Stimulated activated CD8-positive, alpha-beta memory T cell treated with anti-CD3 and anti-CD28 coated beads, Interleukin-12 subunit alpha, Interleukin-12 subunit beta, amount 100 ng/mL, for 4 hours (primary cell): ENCODE measurements around the gene ARSJ.

Experiments
- DNase-seq: peaks from one replicate; pipeline ENCODE4 v3.0.0-alpha.2; 2020; ENCODE audit warnings: low read depth

Gene ARSJ

DNA sequence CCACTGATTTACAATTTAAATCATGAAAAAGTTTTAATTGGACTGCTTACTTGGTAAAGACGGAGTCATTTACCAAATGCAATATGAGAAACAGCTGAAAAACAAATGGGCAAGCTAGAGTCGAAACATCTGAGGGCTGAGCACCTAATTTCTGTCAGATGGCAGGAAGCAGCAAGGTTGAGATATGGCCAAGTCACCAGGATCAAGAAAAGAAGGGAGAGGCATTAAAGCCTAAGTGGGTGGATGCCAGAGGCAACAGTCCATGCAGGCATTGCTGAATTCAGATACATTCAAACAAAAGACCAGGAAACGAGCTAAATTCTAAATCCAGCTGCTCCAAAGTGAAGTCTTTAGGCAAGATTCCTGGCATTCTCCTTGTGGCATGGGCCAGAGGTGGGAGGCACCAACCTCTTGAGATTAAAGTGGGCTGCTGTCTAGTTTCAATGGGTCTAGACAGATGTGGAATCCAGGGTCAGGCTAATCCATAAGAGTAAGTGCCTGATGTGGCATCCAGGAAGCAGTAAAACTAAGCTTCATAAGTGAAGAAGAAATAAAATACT is 8.0 kb upstream of the ARSJ start:
- DNase-seq, result no peak

DNA sequence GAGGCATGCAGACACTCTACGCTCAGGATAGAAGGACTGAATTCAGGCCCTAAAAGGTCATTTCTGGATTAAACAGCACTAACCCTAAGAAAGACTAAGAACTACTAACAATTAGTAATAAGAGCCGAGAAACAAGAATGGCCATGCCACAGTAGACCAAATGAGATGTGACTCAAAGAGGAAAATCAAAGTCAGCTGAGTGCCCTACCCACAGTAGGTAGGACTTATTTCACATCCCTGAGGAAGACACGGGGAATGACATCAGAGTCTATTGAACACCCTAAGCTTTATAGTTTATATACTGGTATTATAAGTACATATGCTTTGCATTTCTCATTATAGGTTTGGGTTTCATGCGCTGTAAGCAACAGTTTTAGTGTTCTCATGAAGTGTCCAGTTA is 2.7 kb upstream of the ARSJ start:
- no peak for DNase-seq

DNA sequence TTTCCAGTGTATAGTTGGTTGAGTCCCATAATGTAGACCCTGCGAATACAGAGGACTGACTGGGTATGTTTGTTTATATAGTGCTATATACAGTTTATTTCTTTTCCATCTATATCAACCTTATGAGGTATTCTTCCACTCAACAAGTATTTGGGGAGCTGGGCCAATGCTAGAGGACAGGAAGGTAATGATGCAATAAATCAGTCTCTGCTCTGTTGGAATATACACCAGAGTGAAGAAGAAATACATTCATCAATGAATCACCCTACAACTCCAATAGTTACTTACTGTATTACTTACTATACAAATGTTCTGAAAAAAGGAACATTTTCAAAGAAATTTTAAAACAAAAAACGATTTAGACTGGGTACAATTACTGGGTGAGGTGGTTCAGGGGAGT is 2.1 kb upstream of the ARSJ start:
- DNase-seq, result no peak

DNA sequence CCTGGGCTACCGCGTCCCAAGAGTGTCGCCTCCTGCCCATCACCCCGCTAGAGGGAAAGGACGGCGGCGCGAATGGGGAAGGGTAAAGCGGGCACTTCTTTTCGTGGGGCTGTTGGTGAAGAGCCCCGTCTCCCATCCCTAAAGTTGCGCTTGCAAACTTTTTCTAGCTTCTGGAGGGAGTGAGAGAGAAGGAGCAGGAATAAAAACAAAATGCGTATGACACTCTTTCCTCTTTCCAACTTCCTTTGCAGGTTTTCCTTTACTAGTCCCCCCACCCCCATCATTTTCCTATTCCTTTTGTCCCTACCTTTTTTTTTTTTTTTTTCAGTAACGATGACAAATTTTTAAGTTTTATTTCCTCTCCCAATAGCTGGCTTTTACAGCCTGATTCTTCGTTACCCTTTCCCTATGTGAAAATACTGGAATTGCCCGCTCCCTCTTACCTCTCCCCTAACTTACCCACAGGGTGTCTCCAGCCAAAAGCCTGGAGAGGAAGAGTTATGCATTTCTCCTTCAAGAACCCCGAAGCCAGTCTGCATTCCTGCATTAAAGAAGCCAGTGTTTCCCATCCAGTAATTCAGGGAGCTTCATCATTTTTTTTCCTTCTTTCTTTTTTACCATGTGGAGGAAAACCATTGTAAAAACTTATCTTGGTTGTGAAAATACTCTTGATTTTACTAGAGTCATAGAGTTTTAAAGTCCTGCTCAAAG is 613 bp upstream of the ARSJ start:
- no peak for DNase-seq

DNA sequence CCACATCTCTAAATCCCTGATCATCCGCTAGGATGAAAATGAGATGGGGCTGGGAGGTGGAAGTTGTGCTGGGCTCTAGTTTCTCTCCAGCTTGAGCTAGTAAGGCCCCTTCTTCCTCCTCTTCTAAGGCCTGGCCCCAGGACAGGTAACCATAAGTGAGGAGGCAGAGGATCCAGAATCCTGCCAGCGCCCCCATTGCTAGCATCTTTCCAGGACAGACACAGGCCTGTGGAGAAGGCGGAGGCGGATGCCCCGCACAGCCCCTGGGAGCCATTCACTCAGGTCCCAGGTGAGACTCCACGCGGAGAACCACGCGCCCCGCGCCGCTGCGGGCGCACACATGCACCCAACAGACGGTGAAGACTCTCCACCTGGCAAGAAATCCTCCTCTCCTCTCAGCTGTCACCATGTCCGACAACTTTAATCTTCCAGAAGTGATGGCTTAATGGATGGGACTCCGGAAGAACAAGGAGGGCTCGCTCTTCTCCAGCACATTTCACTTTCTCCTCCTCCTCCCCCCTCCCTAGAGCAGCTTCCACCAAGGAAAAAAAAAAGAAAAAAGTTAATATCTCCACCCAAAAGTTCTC is 793 bp downstream of the ARSJ start:
- no peak for DNase-seq

DNA sequence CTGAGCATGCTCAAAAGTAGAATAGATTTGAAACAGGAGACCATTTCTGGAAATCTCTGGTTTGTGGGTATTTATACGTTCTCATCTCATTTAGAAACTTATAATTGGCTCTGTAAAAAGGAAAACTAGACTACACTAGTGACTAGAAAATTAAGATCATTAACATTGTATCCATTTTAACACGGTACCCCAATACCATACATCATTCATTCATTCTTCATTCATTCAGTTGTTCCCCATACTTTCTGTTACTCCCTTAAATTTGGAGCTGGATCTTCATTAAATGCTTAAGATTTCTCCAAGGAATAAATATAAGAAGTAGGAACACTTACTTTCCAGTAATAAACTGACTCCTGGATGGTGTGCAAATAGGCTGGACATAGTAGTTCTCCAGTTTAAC is 1.3 kb downstream of the ARSJ start:
- no peak for DNase-seq

DNA sequence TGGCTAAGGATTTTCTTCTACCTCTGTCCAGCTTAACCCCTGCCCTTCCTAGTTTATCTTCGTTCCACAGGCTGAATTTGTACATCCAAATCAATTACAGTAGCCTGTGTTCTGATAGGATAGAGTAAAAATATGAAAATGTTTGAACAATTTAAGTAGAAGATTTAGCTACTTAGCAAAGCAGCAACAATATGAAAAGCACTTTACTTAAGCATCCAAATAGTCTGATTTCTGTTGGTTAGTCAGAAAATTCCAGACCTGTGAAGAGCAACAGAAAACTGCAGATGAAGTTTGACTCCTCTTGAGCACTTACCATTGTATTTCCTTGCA is 2.0 kb downstream of the ARSJ start:
- DNase-seq, result no peak

DNA sequence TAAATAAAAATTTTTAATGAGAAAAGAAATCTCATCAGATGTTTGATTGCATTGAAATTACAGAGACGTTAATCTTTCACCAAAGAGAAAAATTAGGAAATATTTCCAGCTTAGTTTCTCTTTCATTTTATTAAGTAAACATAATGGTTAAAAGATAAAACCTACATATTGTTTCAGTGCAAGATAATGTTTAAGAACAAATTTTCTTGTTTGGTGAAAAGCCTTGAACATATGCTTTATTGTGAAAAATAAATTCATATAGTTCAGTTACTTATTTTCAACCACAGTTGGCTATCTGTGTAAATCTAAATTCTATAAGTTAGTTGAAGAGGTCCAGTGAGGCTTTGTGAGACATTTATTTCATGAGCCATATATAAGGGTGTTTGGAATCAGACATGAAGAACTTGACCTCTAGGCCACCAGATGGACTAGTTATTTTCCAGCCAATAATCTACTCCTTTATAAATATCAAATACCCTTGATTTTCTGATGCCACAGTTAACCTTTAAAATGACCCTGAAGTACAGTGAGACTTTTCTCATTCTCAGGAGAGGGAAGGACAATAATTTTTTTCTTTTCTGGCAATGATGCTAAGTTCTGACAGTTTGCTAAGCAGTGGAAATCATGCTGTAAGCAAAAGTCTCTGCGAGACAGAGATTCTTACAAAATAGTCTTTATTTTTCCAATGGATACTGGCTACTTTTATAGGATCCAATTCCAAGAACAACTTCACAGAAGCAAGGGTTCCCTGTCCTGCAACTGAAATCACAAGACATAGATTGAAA is 2.5 kb downstream of the ARSJ start:
- DNase-seq, result no peak

DNA sequence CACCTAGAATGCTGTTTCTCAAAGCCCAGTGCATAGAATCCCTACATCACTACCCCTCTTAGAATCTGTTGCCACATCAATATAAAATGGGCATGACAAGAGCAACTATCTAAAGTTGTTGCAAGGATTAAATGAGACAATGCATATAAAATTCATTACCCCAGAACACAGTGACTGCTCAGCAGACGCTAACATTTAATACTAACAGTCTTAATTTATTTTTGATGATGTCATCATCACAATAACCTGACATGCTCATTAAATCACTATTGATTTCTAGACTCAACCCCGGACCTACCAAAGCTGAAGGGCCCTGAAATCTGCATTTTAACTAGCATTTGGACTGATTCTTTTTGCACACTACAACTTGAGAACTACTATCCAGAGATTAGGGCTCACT is 3.9 kb downstream of the ARSJ start:
- DNase-seq, result no peak

DNA sequence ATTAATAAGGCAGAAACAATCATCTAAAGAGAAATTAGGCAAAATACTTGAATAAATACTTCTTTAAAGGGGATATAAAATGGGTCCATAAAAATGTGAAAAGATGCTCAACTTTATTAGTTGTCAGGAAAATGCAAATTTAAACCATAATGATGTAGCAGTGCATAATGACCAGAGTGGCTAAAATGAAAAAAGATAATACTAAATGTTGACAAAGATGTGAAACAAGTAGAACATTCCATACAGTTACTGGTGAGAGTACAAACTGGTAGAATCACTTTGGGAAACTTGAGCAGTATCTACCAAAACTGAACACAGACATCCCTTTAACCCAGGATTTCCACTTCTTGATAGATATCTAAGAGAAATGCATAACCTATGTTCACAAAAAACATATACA is 5.0 kb downstream of the ARSJ start:
- DNase-seq, result no peak

DNA sequence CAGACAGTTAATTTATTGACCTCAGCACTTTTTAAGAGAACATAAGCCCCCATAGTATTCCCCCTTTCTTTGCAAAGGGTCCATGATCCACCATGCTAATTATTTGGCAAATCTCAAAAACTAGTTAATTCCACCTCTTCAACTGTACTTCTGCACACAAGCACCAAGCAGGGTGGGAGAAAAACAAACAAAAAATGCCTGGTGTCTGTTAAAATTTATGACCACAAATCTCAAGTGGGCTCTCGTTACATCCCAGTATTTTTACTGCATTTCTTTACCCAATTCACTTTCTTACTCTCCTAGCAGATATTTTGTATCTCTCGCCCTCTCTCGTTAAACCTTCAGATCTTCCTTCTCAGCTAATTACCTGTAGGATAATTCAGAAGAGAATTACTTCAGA is 6.1 kb downstream of the ARSJ start:
- DNase-seq, result no peak

DNA sequence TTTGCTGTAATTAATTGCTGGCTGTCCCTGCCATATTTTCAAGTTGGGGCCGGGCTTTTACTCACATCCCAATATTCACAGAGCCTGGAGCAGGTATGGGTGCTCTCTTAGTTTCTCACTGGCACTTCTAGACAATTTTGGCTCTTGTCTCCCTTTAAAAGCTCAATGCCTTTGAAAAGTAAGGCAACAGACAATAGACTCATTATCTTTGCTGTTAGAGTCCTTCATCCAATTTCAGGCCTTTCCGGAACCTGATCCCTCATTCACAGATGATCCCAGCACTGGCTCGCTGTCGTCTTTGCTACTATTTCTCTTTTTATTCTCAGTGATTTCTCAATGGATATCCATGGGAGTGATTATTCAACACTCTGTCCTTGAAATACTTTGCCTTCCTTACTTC is 6.7 kb downstream of the ARSJ start:
- no peak for DNase-seq

DNA sequence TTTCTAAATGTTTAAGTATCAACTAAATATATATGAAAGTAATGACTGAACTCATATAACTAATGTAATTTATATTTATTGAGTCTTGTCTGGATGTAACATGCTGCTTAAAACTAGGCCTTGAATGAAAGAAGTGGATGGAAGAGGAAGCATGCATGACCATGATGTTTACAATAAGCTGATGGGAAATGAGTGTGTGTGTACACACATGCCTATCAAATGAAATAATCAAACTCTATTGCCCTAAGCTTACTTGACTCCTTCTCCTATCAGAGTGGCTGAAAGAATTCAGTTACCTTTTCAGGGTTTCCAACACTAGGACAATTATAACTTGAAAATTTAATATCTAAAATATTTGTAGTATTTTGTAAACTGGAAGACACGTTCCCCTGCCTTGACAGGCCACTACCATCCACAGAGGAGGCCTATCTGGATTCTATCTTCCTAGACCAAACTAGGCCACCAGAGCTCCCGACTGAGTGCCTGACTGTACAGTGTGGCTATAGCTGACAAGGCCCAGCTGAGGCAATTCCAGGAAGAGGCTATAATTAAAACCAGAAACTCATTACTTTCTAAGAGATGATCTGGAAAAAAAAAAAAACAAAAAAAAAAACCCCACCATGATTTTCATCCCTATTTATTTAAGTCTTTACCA is 7.6 kb downstream of the ARSJ start:
- no peak for DNase-seq

DNA sequence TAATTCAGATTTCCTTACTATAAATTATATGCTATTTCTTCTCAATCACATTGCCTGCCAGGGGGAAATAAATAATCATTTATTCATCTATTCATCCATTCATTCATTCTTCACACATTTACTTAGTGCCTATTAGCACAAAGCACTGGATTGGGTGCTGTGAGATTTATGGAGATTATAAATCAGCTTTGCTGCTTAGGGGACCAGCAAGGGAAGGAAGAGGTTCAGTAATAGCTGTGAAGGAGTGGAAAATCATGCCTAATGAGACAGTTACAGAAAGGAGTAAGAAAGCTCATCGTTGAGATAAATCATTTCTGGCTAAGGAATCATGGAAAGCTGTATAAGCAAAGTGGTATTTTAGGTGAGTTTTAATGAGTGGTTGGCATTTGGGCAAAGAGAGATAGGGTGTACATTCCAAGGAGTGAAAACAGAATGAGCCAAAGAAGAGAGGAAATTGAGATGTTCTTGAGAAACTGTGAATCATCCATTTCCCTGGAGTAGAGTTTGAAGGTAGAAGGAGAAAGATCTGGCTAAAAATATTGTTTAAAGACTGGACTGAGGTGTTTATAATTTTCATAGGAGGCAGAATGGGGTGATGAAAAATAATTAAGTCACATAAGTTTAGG is 9.6 kb downstream of the ARSJ start:
- no peak for DNase-seq

DNA sequence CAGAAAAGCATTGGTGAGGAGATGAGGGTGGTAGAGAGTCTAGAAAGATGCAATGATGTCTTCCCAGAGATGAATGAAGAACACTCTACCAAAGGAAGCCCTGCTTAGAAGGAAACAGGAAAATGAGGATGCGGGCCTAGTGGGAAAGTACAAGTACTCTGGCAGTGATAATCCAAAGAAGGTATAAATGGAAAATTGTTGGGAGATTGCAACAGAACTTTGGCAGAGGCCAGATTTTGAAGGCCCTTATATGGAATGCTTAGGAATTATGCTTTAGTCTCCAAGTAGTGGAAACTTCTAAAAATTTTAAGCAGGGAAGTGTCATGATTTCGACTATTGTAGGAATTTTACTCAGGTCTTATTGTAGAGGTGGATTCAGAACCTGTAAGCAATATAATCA is 11.0 kb downstream of the ARSJ start:
- DNase-seq, result no peak

DNA sequence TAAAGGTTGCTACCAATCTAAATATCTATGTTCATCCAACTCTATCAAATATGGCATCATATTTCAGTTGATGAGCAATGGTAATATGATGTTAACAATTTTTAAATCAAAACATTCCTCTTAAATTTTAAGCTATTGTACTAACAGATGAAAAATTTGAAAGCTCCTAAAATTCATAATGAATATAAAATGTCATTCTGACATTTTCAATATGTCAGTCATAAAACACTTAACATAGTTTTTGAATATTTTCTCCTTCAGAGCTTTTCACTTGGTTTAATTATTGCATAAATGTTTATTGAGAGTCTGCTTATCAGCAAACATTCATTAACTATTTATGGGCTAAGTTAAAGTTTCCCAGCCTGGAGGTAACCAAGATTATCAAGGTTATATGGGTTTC is 11.8 kb downstream of the ARSJ start:
- no peak for DNase-seq

DNA sequence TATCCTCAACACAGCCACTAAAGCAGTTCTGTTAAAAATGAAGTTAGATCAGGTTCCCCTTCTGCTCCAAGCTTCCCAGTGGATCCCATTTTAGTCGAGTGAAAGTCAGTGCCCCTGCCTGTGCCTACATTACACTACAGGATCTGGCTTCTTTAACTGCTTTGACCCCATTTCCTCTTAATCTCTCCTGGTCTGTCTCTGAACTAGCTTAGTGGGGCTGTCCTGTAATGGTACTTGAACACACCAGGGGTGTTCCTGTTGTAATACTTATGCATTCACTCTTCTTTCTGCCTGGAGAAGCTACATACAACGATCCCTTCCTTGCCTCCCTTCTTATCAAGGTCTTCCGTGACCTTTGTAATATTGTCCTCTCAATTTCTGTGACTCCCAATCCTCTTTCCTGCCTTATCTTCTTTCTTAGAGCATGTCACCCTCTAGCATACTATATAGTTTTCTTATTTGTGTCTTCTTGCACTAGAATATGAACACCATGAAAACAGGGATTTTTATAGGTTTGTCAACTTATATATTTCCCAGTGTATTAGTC is 16.7 kb downstream of the ARSJ start:
- no peak for DNase-seq

DNA sequence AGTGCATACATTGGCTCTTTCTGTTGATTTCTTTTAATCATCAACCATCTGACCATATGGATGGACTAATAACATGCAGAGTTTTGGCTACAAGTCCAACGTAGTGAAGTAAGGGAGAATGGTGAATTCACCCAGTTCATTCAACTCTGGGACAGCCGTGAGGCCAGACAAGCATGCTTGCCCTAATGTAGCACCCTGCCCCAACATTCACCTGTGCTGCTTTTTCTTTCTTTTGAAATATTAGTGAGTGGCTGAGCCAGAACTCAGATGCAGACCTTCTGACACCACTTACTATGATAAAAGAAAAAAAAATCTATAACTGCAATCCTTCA is 17.5 kb downstream of the ARSJ start:
- DNase-seq, result no peak

DNA sequence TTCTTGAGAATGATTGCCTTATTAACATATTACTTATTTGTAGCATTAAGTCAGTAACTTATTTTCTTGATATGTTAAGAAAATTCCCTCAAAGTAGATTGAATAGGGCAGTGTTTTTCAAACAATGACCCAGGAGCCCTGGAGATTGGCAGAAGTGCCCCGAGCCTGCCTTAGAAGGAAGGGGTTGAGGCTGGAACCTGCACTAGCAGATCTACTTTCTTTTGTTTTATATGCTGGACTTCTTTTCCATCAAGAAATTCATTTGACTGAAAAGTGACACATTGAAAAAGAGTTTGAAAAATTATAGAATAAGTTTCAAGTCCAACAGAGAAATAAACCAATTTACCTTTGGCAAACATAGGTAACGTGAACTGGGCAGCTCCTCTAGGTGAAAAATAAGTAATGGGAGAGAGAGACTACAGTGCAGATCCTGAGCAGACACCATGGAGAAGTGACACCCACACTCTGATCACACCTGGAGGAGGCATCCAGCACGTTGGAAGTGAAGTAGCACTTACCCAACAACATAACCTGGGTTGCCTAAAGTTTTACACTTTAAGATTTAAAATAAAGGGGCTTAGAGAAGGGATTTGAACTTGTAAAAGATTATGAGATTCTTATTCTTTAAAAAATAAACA is 18.6 kb downstream of the ARSJ start:
- no peak for DNase-seq

DNA sequence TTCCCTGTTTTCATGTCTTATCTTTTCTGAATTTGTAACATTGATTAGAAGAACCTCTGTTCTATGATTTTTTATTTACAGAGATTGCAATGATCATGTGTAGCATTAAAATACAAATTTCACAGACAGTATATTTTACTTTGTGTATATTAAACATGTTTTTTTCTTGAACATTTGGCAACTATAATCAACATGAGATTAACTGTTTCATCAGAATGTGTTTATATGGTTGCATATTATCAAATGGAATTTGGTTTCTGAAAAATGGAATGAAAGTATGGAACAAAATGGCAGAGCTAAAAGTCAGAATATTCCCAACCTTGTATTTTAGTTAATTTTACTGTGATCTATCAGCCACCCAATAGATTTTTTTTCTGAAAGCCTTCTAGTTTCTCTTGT is 19.9 kb downstream of the ARSJ start:
- DNase-seq, result no peak

DNA sequence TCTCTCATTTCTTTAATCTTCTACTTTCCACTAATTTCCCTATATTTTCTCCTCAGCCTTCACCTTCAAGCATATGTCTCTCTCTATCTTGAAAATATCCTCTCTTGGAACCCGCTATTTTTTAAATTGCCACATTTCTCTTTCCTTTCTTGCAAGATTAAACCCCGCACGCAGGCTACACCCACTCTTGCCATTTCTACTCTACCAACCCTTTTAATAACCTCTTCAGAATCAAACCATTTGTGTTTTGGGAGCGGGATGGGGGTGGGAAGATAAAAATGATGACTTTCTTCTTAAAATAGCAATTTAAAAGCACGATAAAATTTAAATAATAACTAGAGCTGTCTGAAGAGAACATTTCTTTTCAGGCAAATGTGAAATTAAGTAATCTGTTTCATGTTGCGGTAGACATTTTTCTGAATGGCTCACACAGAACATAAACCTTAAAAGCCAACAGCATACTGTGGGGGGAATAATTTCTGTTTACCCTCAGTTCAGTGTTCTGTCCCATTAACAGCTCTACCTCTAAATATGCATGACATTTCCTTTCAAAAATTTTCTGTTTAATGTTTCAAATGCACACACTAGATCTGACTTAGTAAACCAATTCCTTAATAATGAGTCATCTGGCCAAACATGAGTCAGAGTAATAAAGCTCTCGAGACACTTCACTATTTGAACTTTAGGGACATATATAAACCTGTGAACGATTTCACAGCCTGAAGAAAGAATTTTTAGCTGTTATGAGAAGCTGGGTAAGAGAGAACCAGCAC is 20.5 kb downstream of the ARSJ start:
- DNase-seq, result no peak
